ENCODE data around the gene PACSIN1. TPM values are rescaled to one million over a fixed set of nuclear protein-coding genes. Genes with fewer than 3 reads are reported as not detected.
A peak's percentile ranks its signal among the peaks of the same experiment; 100 is the strongest.

The PACSIN1 gene
- total RNA-seq, 1 experiment from 2014 or later: 7.0 TPM

DNA sequence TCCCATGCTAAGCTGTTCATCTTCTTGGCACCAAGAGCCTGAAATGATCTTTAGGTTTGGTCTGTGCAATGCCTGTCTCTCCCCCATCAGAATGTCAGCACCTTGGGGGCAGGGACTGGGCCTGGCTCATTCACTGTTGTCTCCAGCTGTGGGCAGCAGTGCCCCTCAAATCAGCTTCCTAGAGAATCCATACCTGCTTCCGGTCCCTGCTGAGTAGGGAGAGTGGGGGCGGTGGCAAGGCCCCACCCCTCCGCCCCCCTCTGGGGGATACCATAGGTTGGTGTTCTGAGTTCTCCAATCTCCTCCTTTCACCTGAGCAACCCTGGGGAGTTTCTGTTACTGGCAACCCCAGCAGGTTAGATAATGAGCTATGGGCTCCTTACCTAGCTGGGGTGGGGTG, 109.5 kb downstream of the PACSIN1 start:
- Histone ChIP-seq H3K27me3 (ENCODE audit: insufficient read depth, low read length) (no peaks in the 10 kb centered on the region), H3K18ac (ENCODE audit: insufficient read length, low read depth, low read length) (no peak overlapping the region), H2BK5ac (ENCODE audit: insufficient read length, low read length) (no peak overlapping the region), H2BK120ac (ENCODE audit: low read depth, low read length, poor library complexity, severe bottlenecking) (no peak overlapping the region), H2BK15ac (ENCODE audit: low read depth, low read length) (no peak overlapping the region), H3K27ac (ENCODE audit: insufficient read length, low read depth, low read length) (no peak overlapping the region), H3K79me1 (ENCODE audit: insufficient read depth, low read depth, low read length, poor library complexity, severe bottlenecking) (no peaks in the 10 kb centered on the region), H3K14ac (ENCODE audit: insufficient read depth, low read length) (0 out of 2 replicates have a peak overlapping the region, but pooled peaks have one; percentile 1), H3K23me2 (ENCODE audit: insufficient read length, low read depth, low read length, poor library complexity, severe bottlenecking) (no peaks in the 10 kb centered on the region), H4K5ac (ENCODE audit: insufficient read length, low read depth, low read length) (no peak overlapping the region), H2BK20ac (ENCODE audit: low read depth, low read length, poor library complexity, severe bottlenecking) (no peak overlapping the region), H3K23ac (ENCODE audit: insufficient read length, low read depth, low read length) (no peak overlapping the region), H3K9me3 (ENCODE audit: control insufficient read depth, low read depth, low read length) (no peaks in the 10 kb centered on the region), H4K8ac (replicated peaks; ENCODE audit: insufficient read length, low read depth, low read length) (no peak overlapping the region), H3K56ac (ENCODE audit: insufficient read length, low read depth, low read length) (no peak overlapping the region), H2AK5ac (ENCODE audit: insufficient read length, low read length) (no peak overlapping the region), H4K20me1 (ENCODE audit: control insufficient read depth, insufficient read depth, insufficient read length) (no peaks in the 10 kb centered on the region), H3K4ac (ENCODE audit: low read depth, low read length) (no peak overlapping the region), H2AFZ (ENCODE audit: low read length) (no peak overlapping the region), H4K91ac (ENCODE audit: insufficient read length, low read depth, low read length) (no peak overlapping the region), H3K79me2 (ENCODE audit: insufficient read depth, low read length) (no peaks in the 10 kb centered on the region), H3T11ph (ENCODE audit: low read length) (no peak overlapping the region), H3K9ac (ENCODE audit: extremely low read depth, insufficient read length, low read length) (no peak overlapping the region), H3K4me1 (ENCODE audit: insufficient read depth, low read length) (no peaks in the 10 kb centered on the region; the same call in 1 of the 2 replicates), H3K4me2 (ENCODE audit: insufficient read depth, insufficient read length, low read length) (no peak overlapping the region), H2BK12ac (ENCODE audit: insufficient read length, low read depth, low read length) (no peak overlapping the region)
- H3K9me3 Mint-ChIP-seq: no peaks in the 10 kb centered on the region; a peak in 1 of 5 replicates
- no peaks in the 10 kb centered on the region; the same call in 1 of the 2 replicates for H3K27me3 Mint-ChIP-seq (ENCODE audit: low read depth)
- H3K27ac Mint-ChIP-seq: peak overlapping the region; percentile 13 to 93 (median 87); a peak in 6 of 7 replicates
- peak; percentile 59 for DNase-seq
- H3K4me3 Mint-ChIP-seq: no peak overlapping the region; a peak in 1 of 5 replicates
- peaks cover 21 to 28% of the 10 kb centered on the region in 2 experiments for H3K4me1 Mint-ChIP-seq
- peaks cover 0 to 4% (median 0%) of the 10 kb centered on the region in 3 experiments; a peak in 2 of 7 replicates for H3K36me3 Mint-ChIP-seq (ENCODE audit: insufficient read depth in 1 of 3, low read depth in 3 of 3)
- WGBS (ENCODE audit: extremely low coverage, insufficient read length, low lambda C conversion rate): no CpG with 5 or more reads among the region's 3 CpGs
- TF ChIP-seq, protein P1, sequence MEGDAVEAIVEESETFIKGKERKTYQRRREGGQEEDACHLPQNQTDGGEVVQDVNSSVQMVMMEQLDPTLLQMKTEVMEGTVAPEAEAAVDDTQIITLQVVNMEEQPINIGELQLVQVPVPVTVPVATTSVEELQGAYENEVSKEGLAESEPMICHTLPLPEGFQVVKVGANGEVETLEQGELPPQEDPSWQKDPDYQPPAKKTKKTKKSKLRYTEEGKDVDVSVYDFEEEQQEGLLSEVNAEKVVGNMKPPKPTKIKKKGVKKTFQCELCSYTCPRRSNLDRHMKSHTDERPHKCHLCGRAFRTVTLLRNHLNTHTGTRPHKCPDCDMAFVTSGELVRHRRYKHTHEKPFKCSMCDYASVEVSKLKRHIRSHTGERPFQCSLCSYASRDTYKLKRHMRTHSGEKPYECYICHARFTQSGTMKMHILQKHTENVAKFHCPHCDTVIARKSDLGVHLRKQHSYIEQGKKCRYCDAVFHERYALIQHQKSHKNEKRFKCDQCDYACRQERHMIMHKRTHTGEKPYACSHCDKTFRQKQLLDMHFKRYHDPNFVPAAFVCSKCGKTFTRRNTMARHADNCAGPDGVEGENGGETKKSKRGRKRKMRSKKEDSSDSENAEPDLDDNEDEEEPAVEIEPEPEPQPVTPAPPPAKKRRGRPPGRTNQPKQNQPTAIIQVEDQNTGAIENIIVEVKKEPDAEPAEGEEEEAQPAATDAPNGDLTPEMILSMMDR (conservative IDR thresholded peaks at IDR 0.05): no peak; the same call in 2 of the 3 replicates
